ENCODE results near the gene PLA2G6.

DNA sequence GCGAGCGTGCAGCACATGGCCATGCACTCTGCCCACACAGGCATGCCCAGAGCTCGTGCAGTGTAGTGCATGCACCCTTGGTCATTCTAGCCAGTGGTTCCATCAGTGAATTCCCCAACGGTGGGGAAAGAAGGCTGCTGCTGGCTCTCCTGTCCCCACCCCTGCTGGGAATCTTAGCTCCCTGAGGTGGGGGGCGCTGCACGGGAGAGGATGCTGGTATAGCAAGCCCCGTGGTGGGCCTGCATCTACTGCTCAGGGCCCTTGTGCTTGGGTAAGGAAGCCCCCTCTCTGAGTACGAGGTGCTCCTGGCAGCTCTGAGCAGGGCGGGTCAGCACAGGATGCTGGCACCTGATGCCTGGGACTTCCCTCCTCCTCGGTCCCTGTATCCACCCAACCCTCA, 52.6 kb downstream of the PLA2G6 start:
- no peak for TF ChIP-seq POLR2A (IDR thresholded peaks at IDR 0.05)
- TF ChIP-seq, protein P1, sequence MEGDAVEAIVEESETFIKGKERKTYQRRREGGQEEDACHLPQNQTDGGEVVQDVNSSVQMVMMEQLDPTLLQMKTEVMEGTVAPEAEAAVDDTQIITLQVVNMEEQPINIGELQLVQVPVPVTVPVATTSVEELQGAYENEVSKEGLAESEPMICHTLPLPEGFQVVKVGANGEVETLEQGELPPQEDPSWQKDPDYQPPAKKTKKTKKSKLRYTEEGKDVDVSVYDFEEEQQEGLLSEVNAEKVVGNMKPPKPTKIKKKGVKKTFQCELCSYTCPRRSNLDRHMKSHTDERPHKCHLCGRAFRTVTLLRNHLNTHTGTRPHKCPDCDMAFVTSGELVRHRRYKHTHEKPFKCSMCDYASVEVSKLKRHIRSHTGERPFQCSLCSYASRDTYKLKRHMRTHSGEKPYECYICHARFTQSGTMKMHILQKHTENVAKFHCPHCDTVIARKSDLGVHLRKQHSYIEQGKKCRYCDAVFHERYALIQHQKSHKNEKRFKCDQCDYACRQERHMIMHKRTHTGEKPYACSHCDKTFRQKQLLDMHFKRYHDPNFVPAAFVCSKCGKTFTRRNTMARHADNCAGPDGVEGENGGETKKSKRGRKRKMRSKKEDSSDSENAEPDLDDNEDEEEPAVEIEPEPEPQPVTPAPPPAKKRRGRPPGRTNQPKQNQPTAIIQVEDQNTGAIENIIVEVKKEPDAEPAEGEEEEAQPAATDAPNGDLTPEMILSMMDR (IDR thresholded peaks at IDR 0.05): no peak
